Activated CD8-positive, alpha-beta T cell treated with anti-CD3 and anti-CD28 coated beads for 36 hours (primary cell): Measurements from ENCODE around the gene LRRC34. TPM values are rescaled to one million over a fixed set of nuclear protein-coding genes. Genes with fewer than 3 reads are reported as not detected.

Source experiments
- ATAC-seq: fragments of 200-7000 bp; cut with Tn5 transposase; one replicate; pipeline ENCODE4 v1.10.0; 2021; ENCODE audit warnings: mild to moderate bottlenecking, moderate library complexity
- CTCF ChIA-PET: fragments of 350-600 bp; sonication (Branson Sonifier 250); formaldehyde crosslinking; loops from one replicate; lab custom pipeline; 2021; ENCODE audit warnings: antibody characterized with exemption; lab: Charles Lee
- POLR2A ChIA-PET: fragments of 350-600 bp; sonication (Branson Sonifier 250); formaldehyde crosslinking; loops from one replicate; lab custom pipeline; 2021; ENCODE audit warnings: antibody characterized with exemption; lab: Charles Lee
- DNase-seq: peaks from one replicate; pipeline ENCODE4 v3.0.0-alpha.2; 2020
- H3K27ac Mint-ChIP-seq: one replicate; pipeline ENCODE4 v1.8.0; 2021; ENCODE audit warnings: mild to moderate bottlenecking, mixed read lengths
- H3K27me3 Mint-ChIP-seq: one replicate; pipeline ENCODE4 v1.8.0; 2021; ENCODE audit warnings: mixed read lengths
- H3K36me3 Mint-ChIP-seq: one replicate; pipeline ENCODE4 v1.8.0; 2021; ENCODE audit warnings: low read depth, mixed read lengths
- H3K4me1 Mint-ChIP-seq: one replicate; pipeline ENCODE4 v1.8.0; 2021; ENCODE audit warnings: low read depth, mixed read lengths
- H3K4me3 Mint-ChIP-seq: one replicate; pipeline ENCODE4 v1.8.0; 2021; ENCODE audit warnings: mild to moderate bottlenecking, moderate library complexity, mixed read lengths
- H3K9me3 Mint-ChIP-seq: one replicate; pipeline ENCODE4 v1.8.0; 2021; ENCODE audit warnings: mixed read lengths
- CTCF ChIP-seq: fragments of 200-600 bp; IDR thresholded peaks from one replicate; pipeline ENCODE4 v1.8.0; 2022; ENCODE audit warnings: antibody characterized with exemption, mild to moderate bottlenecking
- intact Hi-C: fragments of 100-400 bp; cut with micrococcal nuclease; formaldehyde crosslinking; loops from one replicate; pipeline ENCODE4 v1.10.0; 2022
- total RNA-seq, 2 experiments: library from RNA; stranded (reverse); gene quantifications; one replicate each; pipeline ENCODE4 v1.2.3, GENCODE V29; 2021

The LRRC34 gene
- total RNA-seq, 2 experiments from 2014 or later, result 6.6 to 6.8 TPM

GRCh38 chr3:169764312-169764881 lies 48.3 kb downstream of the LRRC34 start:
- H3K36me3 Mint-ChIP-seq, result peaks cover 9% of the 10 kb centered on the region
- CTCF ChIA-PET, result interaction anchor here (1.2 to 2.5 kb wide), 5 partner anchors 8 to 270 kb away, joined by 3 to 20 read pairs (median 4); partner anchors contain the start of gene MYNN

GRCh38 chr3:169760479-169760878 lies 52.2 kb downstream of the LRRC34 start:
- no peak for TF ChIP-seq CTCF
- DNase-seq (peak; percentile 22), ATAC-seq (no peak)
- Mint-ChIP-seq H3K9me3 (peaks cover 3% of the 10 kb centered on the region), H3K4me3 (no peak overlapping the region), H3K27me3 (no peaks in the 10 kb centered on the region), H3K4me1 (peaks cover 41% of the 10 kb centered on the region), H3K36me3 (peaks cover 9% of the 10 kb centered on the region), H3K27ac (no peak overlapping the region)
- intact Hi-C loops, result loop anchor here (5.0 kb wide), 1 partner anchor 207 kb away; the partner anchor contains the start of gene SEC62
- ChIA-PET CTCF (interaction anchor here (2.1 kb wide), 1 partner anchor 15 kb away, joined by 4 read pairs; no protein-coding TSS in a partner anchor), POLR2A (interaction anchor here (0.8 to 3.5 kb wide), 2 partner anchors 12 to 15 kb away, joined by 3 to 16 read pairs; no protein-coding TSS in a partner anchor)

More at GRCh38 chr3:169764312-169764881, 48.3 kb downstream of the LRRC34 start:
- peak; percentile 32 for ATAC-seq
- no peak for TF ChIP-seq CTCF
- no peaks in the 10 kb centered on the region for H3K27me3 Mint-ChIP-seq
- peaks cover 27% of the 10 kb centered on the region for H3K4me1 Mint-ChIP-seq
- H3K9me3 Mint-ChIP-seq, result peaks cover 2% of the 10 kb centered on the region
- H3K27ac Mint-ChIP-seq, result peak overlapping the region; percentile 99
- intact Hi-C loops, result loop anchor here (5.0 kb wide), 1 partner anchor 203 kb away; the partner anchor contains the start of gene SEC62
- DNase-seq, result peak; percentile 75
- peak overlapping the region; percentile 96 for H3K4me3 Mint-ChIP-seq
- POLR2A ChIA-PET, result interaction anchor here (0.8 to 3.1 kb wide), 12 partner anchors 8 to 592 kb away, joined by 3 to 34 read pairs (median 4); partner anchors contain the start of genes MYNN and SEC62

- Mint-ChIP-seq H3K4me3 (peak overlapping the region; percentile 22), H3K36me3 (peaks cover 5% of the 10 kb centered on the region), H3K9me3 (peaks cover 3% of the 10 kb centered on the region), H3K4me1 (peaks cover 36% of the 10 kb centered on the region), H3K27ac (peak overlapping the region; percentile 90), H3K27me3 (no peaks in the 10 kb centered on the region)
- ChIA-PET CTCF (interaction anchor here (2.1 kb wide), 1 partner anchor 14 kb away, joined by 4 read pairs; no protein-coding TSS in a partner anchor), POLR2A (interaction anchor here (3.5 kb wide), 1 partner anchor 13 kb away, joined by 16 read pairs; no protein-coding TSS in a partner anchor)
- intact Hi-C loops, result no loop called here
- no peak for TF ChIP-seq CTCF
- ATAC-seq, result peak; percentile 85
- peak; percentile 16 for DNase-seq
Observed at GRCh38 chr3:169759256-169759655, 53.4 kb downstream of the LRRC34 start.

- ChIA-PET CTCF (interaction anchor here (0.8 kb wide), 1 partner anchor 14 kb away, joined by 3 read pairs; no protein-coding TSS in a partner anchor), POLR2A (interaction anchor here (0.7 to 3.5 kb wide), 2 partner anchors 12 to 14 kb away, joined by 3 to 16 read pairs; no protein-coding TSS in a partner anchor)
- peak overlapping the region; percentile 90 for H3K27ac Mint-ChIP-seq
- H3K4me3 Mint-ChIP-seq, result no peak overlapping the region
- H3K4me1 Mint-ChIP-seq, result peaks cover 30% of the 10 kb centered on the region
- ATAC-seq (no peak), DNase-seq (no peak)
- TF ChIP-seq CTCF, result no peak
- H3K27me3 Mint-ChIP-seq, result no peaks in the 10 kb centered on the region
- peaks cover 3% of the 10 kb centered on the region for H3K9me3 Mint-ChIP-seq
- intact Hi-C loops, result no loop called here
- peaks cover 3% of the 10 kb centered on the region for H3K36me3 Mint-ChIP-seq
Observed at GRCh38 chr3:169758359-169758994, 54.2 kb downstream of the LRRC34 start.
